HUES48 (cell line): ENCODE results near the gene LMX1B.

Experiments
- H3K27ac ChIP-seq: one replicate; pipeline ENCODE4 v1.7.0; 2013; ENCODE audit warnings: low read depth, low read length, inconsistent platforms
- H3K27me3 ChIP-seq: 2 replicates; pipeline ENCODE4 v1.6.1; 2013; ENCODE audit warnings: mild to moderate bottlenecking, low read length; ENCODE audit not compliant: control insufficient read depth, insufficient read depth
- H3K36me3 ChIP-seq: 2 replicates; pipeline ENCODE4 v1.6.1; 2013; ENCODE audit warnings: low read length; ENCODE audit not compliant: control insufficient read depth, insufficient read depth
- H3K4me1 ChIP-seq: 2 replicates; pipeline ENCODE4 v1.6.1; 2013; ENCODE audit warnings: mild to moderate bottlenecking, low read length; ENCODE audit not compliant: control insufficient read depth, insufficient read depth
- H3K4me3 ChIP-seq: 2 replicates; pipeline ENCODE4 v1.5.1; 2013; ENCODE audit warnings: mild to moderate bottlenecking, low read depth, low read length
- H3K9ac ChIP-seq: 2 replicates; pipeline ENCODE4 v1.6.1; 2013; ENCODE audit warnings: mild to moderate bottlenecking, low read depth, low read length, moderate library complexity
- H3K9me3 ChIP-seq: 2 replicates; pipeline ENCODE4 v1.6.1; 2013; ENCODE audit warnings: low read length; ENCODE audit not compliant: control insufficient read depth, insufficient read depth

Gene LMX1B

DNA sequence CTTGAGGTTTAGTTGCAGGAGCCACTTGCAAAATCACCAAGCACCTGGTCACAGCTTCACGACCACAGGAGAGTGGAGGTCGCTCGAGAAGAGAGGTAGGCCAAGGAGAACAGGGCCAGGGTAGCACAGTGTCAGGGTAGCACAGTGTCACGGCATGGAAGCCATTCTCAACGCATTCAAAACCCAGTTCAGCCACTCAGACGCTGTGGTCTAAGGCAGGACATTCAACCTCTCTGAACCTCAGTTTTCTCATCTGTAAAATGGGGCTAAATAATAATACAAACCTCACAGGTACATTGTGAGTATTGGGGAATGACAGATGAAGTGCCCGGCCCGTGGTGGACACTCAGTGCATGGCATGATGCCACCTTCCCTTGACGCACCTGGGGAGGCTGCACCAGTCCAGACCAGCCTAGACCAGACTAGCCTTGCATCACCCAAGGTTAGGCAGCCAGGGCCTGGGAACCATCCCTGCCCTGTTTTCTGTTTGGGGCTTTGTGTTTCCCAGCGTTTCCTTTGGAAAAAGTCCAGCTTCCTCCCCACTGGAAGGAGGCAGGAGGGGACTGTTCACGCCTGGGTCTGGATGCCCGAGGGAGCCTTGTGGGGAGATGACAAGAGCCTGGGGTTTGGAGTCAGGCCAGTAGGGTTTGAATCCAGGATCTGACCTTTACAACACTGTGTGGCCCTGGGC, 7.8 kb upstream of the LMX1B start:
- Histone ChIP-seq H3K27ac (no peak overlapping the region), H3K9me3 (no peaks in the 10 kb centered on the region), H3K4me3 (no peak overlapping the region), H3K9ac (no peak overlapping the region), H3K27me3 (peaks cover 54% of the 10 kb centered on the region), H3K36me3 (no peaks in the 10 kb centered on the region), H3K4me1 (peaks cover 10% of the 10 kb centered on the region; the same call in 1 of the 2 replicates)

DNA sequence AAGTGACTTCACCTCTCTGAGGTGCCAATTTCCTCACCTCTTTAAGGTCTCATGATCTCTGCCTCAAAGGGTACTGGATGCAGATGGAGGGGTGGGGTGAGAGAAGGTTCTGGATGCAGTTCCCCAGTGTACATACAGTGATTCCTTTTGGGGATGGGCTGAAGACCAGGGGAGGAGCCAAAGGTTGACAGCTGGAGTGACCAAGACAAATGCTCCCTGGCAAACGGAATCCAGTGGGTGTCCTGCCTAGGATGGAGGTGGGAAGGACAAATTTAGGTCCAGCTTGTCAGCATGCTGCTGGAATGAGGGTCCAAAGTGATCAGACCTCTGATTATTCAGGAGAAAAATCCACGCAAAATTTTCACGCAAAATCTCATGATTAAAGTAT, 7.3 kb upstream of the LMX1B start:
- no peaks in the 10 kb centered on the region for H3K9me3 ChIP-seq
- H3K36me3 ChIP-seq, result no peaks in the 10 kb centered on the region
- H3K27ac ChIP-seq, result no peak overlapping the region
- H3K4me1 ChIP-seq, result peaks cover 14% of the 10 kb centered on the region
- no peak overlapping the region for H3K4me3 ChIP-seq
- no peak overlapping the region for H3K9ac ChIP-seq
- H3K27me3 ChIP-seq, result peaks cover 60% of the 10 kb centered on the region

DNA sequence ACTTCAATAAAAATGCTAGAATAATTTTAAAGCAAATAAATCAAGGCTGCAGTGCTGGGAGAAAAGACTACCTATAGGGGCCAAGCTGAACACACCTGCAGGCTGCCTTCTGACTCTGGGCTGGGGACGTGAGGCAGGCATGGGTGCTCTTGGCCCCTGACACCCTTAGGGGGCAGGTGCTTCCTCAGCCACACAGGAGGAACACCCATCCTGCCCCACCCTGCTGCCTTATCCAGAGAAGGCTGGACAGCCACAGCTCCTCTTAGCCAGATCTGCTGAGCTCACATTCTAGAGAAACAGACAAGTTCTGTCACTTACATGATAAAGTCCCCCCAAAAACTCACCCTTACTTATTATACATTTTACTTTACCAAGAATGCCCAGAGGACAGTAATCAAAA, 6.6 kb upstream of the LMX1B start:
- H3K36me3 ChIP-seq, result no peaks in the 10 kb centered on the region
- peaks cover 18% of the 10 kb centered on the region for H3K4me1 ChIP-seq
- no peak overlapping the region for H3K9ac ChIP-seq
- no peaks in the 10 kb centered on the region for H3K9me3 ChIP-seq
- no peak overlapping the region for H3K4me3 ChIP-seq
- H3K27ac ChIP-seq, result no peak overlapping the region
- H3K27me3 ChIP-seq, result peaks cover 66% of the 10 kb centered on the region

DNA sequence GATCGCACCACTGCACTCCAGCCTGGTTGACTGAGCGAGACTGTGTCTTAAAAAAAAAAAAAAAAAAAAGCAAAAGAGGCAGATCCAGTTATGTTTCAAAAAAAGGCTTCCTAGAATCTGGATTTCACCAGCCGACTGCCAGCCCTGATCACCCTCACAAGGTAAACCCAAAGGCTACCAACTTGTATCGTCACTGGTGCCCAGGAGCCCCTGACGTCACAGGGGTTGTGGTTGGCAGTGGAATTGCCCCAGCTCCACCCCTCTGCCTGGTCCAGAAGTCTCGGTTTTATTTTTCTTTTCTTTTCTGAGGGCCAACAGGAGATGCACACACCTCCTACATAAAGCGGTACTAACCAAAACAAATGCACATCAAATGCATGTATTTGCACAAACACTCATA, 6.0 kb upstream of the LMX1B start:
- Histone ChIP-seq H3K4me1 (peaks cover 22% of the 10 kb centered on the region), H3K27ac (no peak overlapping the region), H3K9ac (no peak overlapping the region), H3K36me3 (no peaks in the 10 kb centered on the region), H3K9me3 (no peaks in the 10 kb centered on the region), H3K27me3 (peaks cover 72% of the 10 kb centered on the region), H3K4me3 (no peak overlapping the region)

DNA sequence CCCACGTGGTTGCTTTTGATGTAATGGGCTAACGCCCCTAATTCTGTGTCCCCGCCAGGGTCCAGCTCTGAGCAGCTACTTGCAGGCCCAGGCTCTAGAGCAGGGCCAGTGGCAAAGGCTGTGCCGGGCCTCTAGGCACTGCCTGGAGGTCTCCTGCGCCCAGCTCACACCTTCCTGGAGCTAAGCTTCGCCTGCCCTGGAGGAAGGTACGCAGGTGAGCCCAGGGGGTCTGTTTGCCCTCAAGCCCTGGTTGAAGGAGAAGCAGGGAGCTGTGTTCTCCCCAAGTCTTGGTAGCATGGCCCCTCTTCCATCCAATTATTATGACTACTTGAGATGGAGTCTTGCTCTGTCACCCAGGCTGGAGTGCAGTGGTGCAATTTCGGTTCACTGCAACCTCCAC, 5.2 kb upstream of the LMX1B start:
- Histone ChIP-seq H3K9me3 (no peaks in the 10 kb centered on the region), H3K27ac (no peak overlapping the region), H3K9ac (no peak overlapping the region), H3K36me3 (no peaks in the 10 kb centered on the region), H3K4me3 (no peak overlapping the region), H3K4me1 (peaks cover 27% of the 10 kb centered on the region), H3K27me3 (peaks cover 81% of the 10 kb centered on the region)

DNA sequence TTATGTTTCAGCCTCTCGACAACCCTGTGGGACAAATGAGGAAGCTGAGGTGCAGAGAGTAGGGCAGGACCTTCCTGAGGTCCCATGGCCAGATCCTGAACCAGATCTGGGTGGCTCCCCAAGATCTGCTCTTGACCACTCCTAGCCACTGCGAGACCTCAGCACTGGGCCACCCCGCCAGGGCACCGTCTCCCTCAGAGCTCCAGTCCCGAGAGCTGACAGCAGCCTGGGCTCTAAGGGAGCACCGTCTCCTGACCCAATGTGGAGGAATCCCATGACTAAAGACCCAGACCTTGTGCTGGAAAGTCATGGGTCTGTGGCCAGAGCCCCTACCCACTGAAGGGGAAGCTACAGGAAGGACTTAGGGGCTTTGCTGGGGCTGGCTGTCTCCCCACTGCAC, 4.5 kb upstream of the LMX1B start:
- Histone ChIP-seq H3K9me3 (no peaks in the 10 kb centered on the region), H3K4me1 (peaks cover 27% of the 10 kb centered on the region), H3K27ac (no peak overlapping the region), H3K27me3 (peaks cover 85% of the 10 kb centered on the region), H3K9ac (no peak overlapping the region), H3K4me3 (no peak overlapping the region), H3K36me3 (no peaks in the 10 kb centered on the region)

DNA sequence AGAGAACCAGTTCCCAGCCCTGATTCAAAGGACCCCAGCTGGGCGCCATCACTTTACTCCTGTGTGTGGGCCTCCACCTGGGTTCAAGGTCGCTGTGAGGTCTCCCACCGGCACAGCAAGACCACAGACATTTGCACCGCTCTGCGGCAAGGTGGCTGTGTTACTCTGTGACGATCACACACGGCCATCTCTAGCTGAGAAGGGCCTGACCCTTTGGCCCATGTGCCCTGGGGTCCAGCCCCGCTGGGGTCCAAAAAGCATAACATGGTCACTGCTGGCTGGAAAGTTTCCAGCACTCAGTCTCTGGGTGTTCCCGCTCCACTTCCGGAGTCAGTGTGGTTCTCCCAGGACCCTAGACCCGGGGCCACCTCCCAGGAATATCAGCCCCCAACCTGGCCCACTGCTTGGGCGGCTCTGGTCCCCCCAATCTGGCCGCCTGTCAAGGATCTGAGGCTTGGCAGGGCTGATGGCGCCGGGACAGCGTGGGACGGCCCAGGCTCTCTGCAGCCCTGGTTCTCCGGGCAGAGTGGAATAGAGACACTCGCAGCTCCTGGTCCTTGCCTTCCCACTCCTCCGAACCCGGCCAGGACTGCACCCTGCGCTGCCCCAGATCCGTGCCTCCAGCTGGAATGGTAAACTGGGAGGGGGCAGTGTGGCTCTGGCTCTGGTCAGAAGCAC, 3.9 kb upstream of the LMX1B start:
- Histone ChIP-seq H3K4me3 (no peak overlapping the region), H3K4me1 (peaks cover 27% of the 10 kb centered on the region), H3K36me3 (no peaks in the 10 kb centered on the region), H3K27ac (no peak overlapping the region), H3K9ac (no peak overlapping the region), H3K9me3 (no peaks in the 10 kb centered on the region), H3K27me3 (peaks cover 90% of the 10 kb centered on the region)

DNA sequence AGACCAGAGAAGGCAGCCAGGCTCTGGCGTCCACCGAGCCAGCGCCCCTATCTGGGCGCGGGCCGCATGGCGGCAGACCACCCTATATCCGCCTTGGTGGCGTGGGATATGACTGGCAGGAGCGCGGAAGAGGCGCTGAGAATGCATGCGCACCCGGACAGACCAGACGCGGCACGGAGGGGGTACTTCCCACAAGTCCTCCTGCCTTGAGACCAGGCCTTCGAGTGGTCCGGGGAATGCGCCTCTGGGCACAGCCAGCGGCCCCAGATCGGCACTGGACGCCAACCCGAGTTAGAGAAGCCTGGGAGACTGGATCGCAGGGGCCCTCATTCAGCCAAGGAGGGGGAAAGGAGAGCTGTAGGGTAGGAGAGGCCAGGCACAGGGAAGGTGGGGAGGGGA, 2.5 kb upstream of the LMX1B start:
- peak overlapping the region; percentile 50 for H3K4me3 ChIP-seq

DNA sequence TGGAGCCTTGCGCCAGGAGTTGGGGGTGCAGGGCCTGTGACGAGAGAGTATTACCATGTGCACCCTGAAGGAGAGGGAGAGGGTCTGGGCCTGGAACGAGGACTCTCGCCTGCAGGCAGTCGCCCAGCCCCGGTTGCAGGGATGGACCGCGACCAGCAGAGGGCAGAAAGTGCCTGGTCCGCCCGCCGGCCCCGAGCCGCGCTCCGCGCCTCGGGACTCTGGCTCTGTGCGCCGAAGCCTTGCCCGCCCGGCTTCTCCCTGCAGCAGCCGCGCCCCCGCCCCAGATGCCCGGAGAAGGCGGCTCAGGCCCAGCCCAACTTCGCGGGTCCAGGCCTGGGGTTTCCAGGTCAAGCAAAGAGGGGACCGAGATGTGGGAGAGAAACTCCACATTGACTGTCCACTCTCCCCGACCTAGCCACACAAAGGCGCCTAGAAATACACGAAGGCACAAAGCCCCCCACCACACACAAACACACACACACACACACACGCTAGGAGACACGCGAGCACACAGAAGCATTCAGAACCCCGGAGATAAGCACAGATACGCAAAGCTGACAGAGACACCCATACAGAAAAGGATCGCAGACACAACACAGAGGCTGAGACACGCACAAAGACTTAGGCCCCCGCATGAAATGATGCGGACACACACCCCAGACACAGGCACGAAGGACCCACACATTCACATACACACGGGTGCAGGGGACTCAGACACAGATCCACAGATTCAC, 2.0 kb upstream of the LMX1B start:
- H3K4me3 ChIP-seq, result peak overlapping the region; percentile 50
- H3K27ac ChIP-seq, result no peak overlapping the region
- peaks cover 38% of the 10 kb centered on the region for H3K4me1 ChIP-seq
- peaks cover 98% of the 10 kb centered on the region for H3K27me3 ChIP-seq
- no peak overlapping the region for H3K9ac ChIP-seq
- H3K9me3 ChIP-seq, result no peaks in the 10 kb centered on the region
- no peaks in the 10 kb centered on the region for H3K36me3 ChIP-seq

More for the DNA sequence above, 2.5 kb upstream of the LMX1B start:
- no peaks in the 10 kb centered on the region for H3K36me3 ChIP-seq
- no peaks in the 10 kb centered on the region for H3K9me3 ChIP-seq
- H3K4me1 ChIP-seq, result peaks cover 33% of the 10 kb centered on the region
- no peak overlapping the region for H3K27ac ChIP-seq
- no peak overlapping the region for H3K9ac ChIP-seq
- H3K27me3 ChIP-seq, result peaks cover 98% of the 10 kb centered on the region

DNA sequence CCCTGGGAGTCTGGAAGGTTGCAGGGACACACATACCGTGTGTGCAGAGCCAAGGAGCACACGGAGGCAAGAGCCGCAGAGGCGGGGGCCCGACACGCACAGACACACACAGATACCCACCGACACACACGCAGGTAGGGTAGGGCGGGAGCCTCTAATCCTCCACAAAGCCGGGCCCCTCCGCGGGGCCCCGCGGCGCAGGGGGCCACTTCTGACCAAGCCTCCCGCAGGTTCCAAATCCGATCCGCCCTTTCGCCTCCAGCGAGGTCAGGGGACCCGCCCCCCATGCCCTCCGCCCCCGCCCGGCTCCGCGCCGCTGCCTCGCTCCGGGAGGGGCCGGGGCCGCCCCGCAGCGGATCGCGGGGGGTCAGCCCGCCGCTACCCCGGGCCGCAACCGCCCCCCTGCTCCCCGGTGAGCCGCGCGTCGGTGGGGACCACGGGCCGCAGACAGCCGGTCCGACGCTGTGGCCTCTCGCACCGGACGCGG, 1.4 kb upstream of the LMX1B start:
- H3K36me3 ChIP-seq, result no peaks in the 10 kb centered on the region
- no peaks in the 10 kb centered on the region for H3K9me3 ChIP-seq
- H3K27me3 ChIP-seq, result peaks cover 98% of the 10 kb centered on the region
- peak overlapping the region; percentile 52 for H3K4me3 ChIP-seq
- H3K27ac ChIP-seq, result no peak overlapping the region
- H3K9ac ChIP-seq, result no peak overlapping the region
- peaks cover 45% of the 10 kb centered on the region for H3K4me1 ChIP-seq
